Measurements from ENCODE around the gene MYO15A. TPM values are rescaled to one million over a fixed set of nuclear protein-coding genes. Genes with fewer than 3 reads are reported as not detected.

Gene MYO15A
- polyA plus RNA-seq, 3 donors: 0.31 to 4.4 (median 0.56) TPM

DNA sequence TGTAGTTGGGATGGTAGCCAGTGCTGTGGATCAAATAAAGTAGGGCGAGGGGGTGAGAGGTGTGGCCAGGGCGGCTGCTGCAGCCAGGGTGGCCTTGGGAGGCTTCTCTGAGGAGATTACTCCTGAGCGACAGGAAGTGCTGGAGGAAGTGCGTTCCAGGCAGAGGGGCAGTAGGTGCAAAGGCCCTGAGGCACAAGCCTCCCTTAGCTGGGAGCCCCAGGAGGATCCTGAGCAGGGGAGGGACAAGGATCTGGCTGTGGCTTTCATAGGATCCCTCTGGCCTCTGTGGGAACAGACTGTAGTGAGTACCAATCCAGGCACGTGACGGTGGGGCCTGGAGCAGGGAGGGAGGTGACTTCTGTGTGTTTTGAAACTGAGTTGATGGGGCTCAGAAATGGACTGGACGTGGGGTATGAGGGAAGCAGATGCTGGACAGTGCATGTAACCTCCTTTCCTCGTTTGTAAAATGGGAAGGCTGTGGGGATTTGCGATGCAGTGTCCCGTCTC, 119.7 kb downstream of the MYO15A start:
- no peaks in the 10 kb centered on the region for H3K79me2 ChIP-seq (ENCODE audit: insufficient read depth, low read length)
- Mint-ChIP-seq H3K4me1 (peaks cover 23% of the 10 kb centered on the region), H3K9me3 (peaks cover 0 to 2% (median 0%) of the 10 kb centered on the region in 7 donors), H3K36me3 (peaks cover 6 to 11% of the 10 kb centered on the region in 2 donors), H3K27me3 (ENCODE audit: low read depth in 3 of 3) (peaks cover 3 to 7% (median 5%) of the 10 kb centered on the region in 3 donors), H3K4me3 (no peak overlapping the region), H3K27ac (no peak overlapping the region)
- no peak overlapping the region for H2AFZ ChIP-seq (ENCODE audit: insufficient read depth, low read depth, low read length, poor library complexity, severe bottlenecking)
- TF ChIP-seq, protein P1, sequence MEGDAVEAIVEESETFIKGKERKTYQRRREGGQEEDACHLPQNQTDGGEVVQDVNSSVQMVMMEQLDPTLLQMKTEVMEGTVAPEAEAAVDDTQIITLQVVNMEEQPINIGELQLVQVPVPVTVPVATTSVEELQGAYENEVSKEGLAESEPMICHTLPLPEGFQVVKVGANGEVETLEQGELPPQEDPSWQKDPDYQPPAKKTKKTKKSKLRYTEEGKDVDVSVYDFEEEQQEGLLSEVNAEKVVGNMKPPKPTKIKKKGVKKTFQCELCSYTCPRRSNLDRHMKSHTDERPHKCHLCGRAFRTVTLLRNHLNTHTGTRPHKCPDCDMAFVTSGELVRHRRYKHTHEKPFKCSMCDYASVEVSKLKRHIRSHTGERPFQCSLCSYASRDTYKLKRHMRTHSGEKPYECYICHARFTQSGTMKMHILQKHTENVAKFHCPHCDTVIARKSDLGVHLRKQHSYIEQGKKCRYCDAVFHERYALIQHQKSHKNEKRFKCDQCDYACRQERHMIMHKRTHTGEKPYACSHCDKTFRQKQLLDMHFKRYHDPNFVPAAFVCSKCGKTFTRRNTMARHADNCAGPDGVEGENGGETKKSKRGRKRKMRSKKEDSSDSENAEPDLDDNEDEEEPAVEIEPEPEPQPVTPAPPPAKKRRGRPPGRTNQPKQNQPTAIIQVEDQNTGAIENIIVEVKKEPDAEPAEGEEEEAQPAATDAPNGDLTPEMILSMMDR (IDR thresholded peaks at IDR 0.05): no peak
- no peak overlapping the region for H3K27ac ChIP-seq (ENCODE audit: low read depth in 1 of 2, low read length in 2 of 2)
- DNase-seq: no peak
- H3K9me3 ChIP-seq (replicated peaks in 1 of 2; ENCODE audit: control insufficient read depth in 1 of 2, insufficient read depth in 1 of 2, low read length in 2 of 2): no peaks in the 10 kb centered on the region
- peaks cover 3% of the 10 kb centered on the region for H4K20me1 ChIP-seq (ENCODE audit: insufficient read depth, low read length)
- peaks cover 4 to 7% of the 10 kb centered on the region in 2 donors for H3K36me3 ChIP-seq (replicated peaks in 1 of 2; ENCODE audit: control insufficient read depth in 1 of 2, insufficient read depth in 2 of 2, low read length in 2 of 2)
- H3K4me2 ChIP-seq (replicated peaks; ENCODE audit: extremely low read depth, low read length, poor library complexity, severe bottlenecking): no peak overlapping the region
- H3K4me1 ChIP-seq (ENCODE audit: control insufficient read depth in 1 of 2, insufficient read depth in 2 of 2, low read length in 2 of 2): peaks cover 13 to 17% of the 10 kb centered on the region in 2 donors
- H3K9ac ChIP-seq (ENCODE audit: insufficient read depth, low read length, poor library complexity, severe bottlenecking): no peak overlapping the region
- WGBS (ENCODE audit: insufficient coverage): 95% methylated on average over 8 of the region's 10 CpGs
- no peak overlapping the region for H3K4me3 ChIP-seq (replicated peaks in 1 of 3; ENCODE audit: low read depth in 2 of 3, low read length in 3 of 3)
- intact Hi-C loops (cut with micrococcal nuclease): no loop called here
- no peaks in the 10 kb centered on the region for H3K27me3 ChIP-seq (ENCODE audit: control insufficient read depth in 2 of 2, insufficient read depth in 2 of 2, low read length in 2 of 2)

DNA sequence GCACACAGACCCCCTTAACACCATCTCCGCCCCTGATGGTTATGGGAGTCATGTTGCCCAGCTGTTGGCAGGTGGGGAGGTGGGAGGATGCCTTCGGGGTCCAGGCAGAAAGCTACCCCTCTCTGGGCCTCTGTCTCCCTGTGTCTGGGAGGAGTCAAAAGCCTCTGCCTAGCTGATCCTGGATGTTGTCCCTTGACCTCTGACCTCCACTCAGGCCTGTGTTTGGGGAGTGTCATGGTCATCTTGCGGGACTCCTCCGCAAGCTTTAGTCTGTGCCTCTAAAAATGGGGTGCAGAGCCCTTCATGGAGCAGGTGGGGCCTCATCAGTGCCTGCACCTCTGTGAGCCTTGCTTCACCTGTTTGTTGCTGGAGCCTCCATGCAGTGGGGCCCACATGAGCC, 120.7 kb downstream of the MYO15A start:
- H4K20me1 ChIP-seq (ENCODE audit: insufficient read depth, low read length): peaks cover 3% of the 10 kb centered on the region
- H3K27me3 ChIP-seq (ENCODE audit: control insufficient read depth in 2 of 2, insufficient read depth in 2 of 2, low read length in 2 of 2): no peaks in the 10 kb centered on the region
- Mint-ChIP-seq H3K4me1 (peaks cover 23% of the 10 kb centered on the region), H3K27me3 (ENCODE audit: low read depth in 3 of 3) (peaks cover 3 to 7% (median 5%) of the 10 kb centered on the region in 3 donors), H3K4me3 (no peak overlapping the region), H3K9me3 (peaks cover 0 to 2% (median 0%) of the 10 kb centered on the region in 7 donors), H3K27ac (no peak overlapping the region), H3K36me3 (peaks cover 8 to 21% of the 10 kb centered on the region in 2 donors)
- H2AFZ ChIP-seq (ENCODE audit: insufficient read depth, low read depth, low read length, poor library complexity, severe bottlenecking): no peak overlapping the region
- WGBS (ENCODE audit: insufficient coverage): 96% methylated on average over 3 of the region's 4 CpGs
- peaks cover 13 to 17% of the 10 kb centered on the region in 2 donors for H3K4me1 ChIP-seq (ENCODE audit: control insufficient read depth in 1 of 2, insufficient read depth in 2 of 2, low read length in 2 of 2)
- no peak overlapping the region for H3K9ac ChIP-seq (ENCODE audit: insufficient read depth, low read length, poor library complexity, severe bottlenecking)
- peaks cover 9 to 17% of the 10 kb centered on the region in 2 donors for H3K36me3 ChIP-seq (replicated peaks in 1 of 2; ENCODE audit: control insufficient read depth in 1 of 2, insufficient read depth in 2 of 2, low read length in 2 of 2)
- H3K9me3 ChIP-seq (replicated peaks in 1 of 2; ENCODE audit: control insufficient read depth in 1 of 2, insufficient read depth in 1 of 2, low read length in 2 of 2): no peaks in the 10 kb centered on the region
- no peak overlapping the region for H3K4me2 ChIP-seq (replicated peaks; ENCODE audit: extremely low read depth, low read length, poor library complexity, severe bottlenecking)
- H3K4me3 ChIP-seq (replicated peaks in 1 of 3; ENCODE audit: low read depth in 2 of 3, low read length in 3 of 3): no peak overlapping the region
- no peak for DNase-seq
- TF ChIP-seq, protein P1 (IDR thresholded peaks at IDR 0.05): no peak
- H3K27ac ChIP-seq (ENCODE audit: low read depth in 1 of 2, low read length in 2 of 2): no peak overlapping the region
- no peaks in the 10 kb centered on the region for H3K79me2 ChIP-seq (ENCODE audit: insufficient read depth, low read length)
- intact Hi-C loops (cut with micrococcal nuclease): no loop called here

Other genes starting within 250 kb of the MYO15A start
- 10 to 100 TPM in 1 of 3 donors, 1 to 10 TPM in 2; 1.7 to 28.2 (median 2.8) TPM for gene TOM1L2, start 136.4 kb upstream of the MYO15A start, polyA plus RNA-seq
- under 1 TPM; 0.23 to 0.58 (median 0.39) TPM for gene DRC3, start 135.9 kb upstream of the MYO15A start, polyA plus RNA-seq
- gene ATPAF2, start 69.6 kb upstream of the MYO15A start, polyA plus RNA-seq: 10 to 100 TPM; 41.3 to 50.8 (median 44.9) TPM
- 1 to 10 TPM; 4.1 to 6.0 (median 4.4) TPM for gene GID4, start 69.3 kb upstream of the MYO15A start, polyA plus RNA-seq
- gene DRG2, start 20.8 kb upstream of the MYO15A start, polyA plus RNA-seq: 10 to 100 TPM; 26.9 to 36.1 (median 32.0) TPM
- 10 to 100 TPM; 50.4 to 79.1 (median 78.9) TPM for gene ALKBH5, start 75.1 kb downstream of the MYO15A start, polyA plus RNA-seq
- 10 to 100 TPM in 1 of 3 donors, under 1 TPM in 2; 0.52 to 10.8 (median 0.76) TPM for gene LLGL1, start 116.9 kb downstream of the MYO15A start, polyA plus RNA-seq
- 100 to 1,000 TPM; 145 to 724 (median 227) TPM for gene FLII, start 150.0 kb downstream of the MYO15A start, polyA plus RNA-seq
- 1 to 10 TPM; 3.5 to 6.1 (median 4.9) TPM for gene MIEF2, start 151.9 kb downstream of the MYO15A start, polyA plus RNA-seq
- gene TOP3A, start 206.2 kb downstream of the MYO15A start, polyA plus RNA-seq: 10 to 100 TPM; 15.2 to 25.6 (median 22.3) TPM
- 10 to 100 TPM in 1 of 3 donors, 1 to 10 TPM in 2; 2.4 to 24.4 (median 5.3) TPM for gene SMCR8, start 206.5 kb downstream of the MYO15A start, polyA plus RNA-seq

Data from CD14-positive monocyte (primary cell).